IPS DF 4.7 (cell line): ENCODE data around the gene ARFGAP3.
"Not testable (repeated sequence)": the region's sequence is repeated elsewhere in the genome, so short reads cannot be mapped to it uniquely, and the experiment has no call there.

Experiments used
- DNase-seq: peaks from one replicate; pipeline ENCODE4 v3.0.0-alpha.2; 2013; ENCODE audit warnings: low spot score; ENCODE audit errors: extremely low read depth

Gene ARFGAP3

DNA sequence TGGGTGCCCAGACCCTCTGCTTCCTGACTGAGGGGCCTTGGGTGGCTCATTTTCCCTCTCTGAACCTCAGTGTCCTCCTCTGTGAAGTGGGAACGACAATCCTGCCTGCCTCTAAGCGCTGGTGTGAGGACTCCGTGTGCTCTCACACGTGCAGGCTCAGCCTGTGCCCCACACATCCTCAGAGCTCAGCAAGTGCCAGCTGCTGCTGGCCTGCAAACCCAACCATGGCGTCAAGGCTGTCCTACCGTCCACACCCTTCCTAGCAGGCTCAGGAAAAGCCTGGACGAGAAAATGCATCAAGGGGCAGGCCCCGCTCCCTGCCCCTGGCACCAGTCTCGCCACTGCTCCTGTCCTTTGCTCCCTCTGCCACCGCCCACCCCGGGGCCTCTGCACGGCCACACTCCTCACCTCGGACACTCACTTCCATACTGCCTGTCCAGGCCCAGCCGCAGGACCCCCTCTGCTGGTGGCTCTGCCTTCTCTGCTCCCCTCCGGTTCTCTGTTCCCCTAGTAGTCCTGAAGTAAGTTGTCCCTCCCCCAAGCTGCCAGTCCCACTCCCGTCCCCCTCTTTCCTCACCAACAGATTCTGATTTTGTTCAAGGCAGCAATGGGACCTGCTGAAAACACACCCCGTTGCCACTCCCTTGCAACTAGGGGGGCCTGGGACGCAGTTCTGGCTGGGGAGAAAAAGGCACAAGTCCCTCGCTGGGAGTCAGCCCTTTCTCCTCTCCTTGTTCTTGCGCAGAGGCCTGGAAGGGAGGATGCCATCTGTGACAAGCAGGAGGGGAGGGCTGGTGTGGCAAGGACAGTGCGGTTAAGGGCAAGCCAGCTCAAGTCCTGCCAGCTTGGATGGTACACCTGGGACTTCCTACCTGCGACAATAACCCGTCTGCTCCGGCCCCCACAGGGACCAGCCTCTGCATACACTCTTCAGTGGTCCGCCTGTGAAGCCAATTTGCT is 62.2 kb downstream of the ARFGAP3 start:
- no peak for DNase-seq

DNA sequence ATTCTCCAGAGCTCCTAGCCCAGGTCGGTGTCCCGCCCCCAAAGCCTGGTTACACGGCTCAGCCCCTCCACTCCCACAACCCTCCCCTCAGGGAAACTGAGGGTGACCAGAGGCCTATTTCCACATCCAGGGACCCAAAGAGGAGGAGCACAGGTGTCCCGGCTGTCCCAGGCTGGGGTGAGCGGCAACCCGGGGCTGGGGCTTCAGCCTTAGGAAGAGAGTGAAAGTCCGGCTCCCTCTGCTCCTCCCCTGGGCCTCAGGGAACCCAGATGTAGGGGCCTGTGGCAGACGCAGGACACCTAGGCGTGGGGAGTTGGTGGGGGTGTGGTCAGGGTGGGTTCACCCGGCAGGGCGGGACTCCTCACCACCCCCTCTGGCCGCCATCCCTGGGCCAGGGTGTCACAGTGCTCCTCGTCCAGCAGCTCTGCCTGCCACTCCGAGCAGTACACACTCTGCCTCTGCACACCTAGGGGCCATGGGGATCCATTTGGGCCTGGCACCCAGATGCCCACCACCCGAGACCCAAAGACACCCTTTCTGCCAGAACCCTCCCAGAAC is 63.1 kb downstream of the ARFGAP3 start:
- no peak for DNase-seq

DNA sequence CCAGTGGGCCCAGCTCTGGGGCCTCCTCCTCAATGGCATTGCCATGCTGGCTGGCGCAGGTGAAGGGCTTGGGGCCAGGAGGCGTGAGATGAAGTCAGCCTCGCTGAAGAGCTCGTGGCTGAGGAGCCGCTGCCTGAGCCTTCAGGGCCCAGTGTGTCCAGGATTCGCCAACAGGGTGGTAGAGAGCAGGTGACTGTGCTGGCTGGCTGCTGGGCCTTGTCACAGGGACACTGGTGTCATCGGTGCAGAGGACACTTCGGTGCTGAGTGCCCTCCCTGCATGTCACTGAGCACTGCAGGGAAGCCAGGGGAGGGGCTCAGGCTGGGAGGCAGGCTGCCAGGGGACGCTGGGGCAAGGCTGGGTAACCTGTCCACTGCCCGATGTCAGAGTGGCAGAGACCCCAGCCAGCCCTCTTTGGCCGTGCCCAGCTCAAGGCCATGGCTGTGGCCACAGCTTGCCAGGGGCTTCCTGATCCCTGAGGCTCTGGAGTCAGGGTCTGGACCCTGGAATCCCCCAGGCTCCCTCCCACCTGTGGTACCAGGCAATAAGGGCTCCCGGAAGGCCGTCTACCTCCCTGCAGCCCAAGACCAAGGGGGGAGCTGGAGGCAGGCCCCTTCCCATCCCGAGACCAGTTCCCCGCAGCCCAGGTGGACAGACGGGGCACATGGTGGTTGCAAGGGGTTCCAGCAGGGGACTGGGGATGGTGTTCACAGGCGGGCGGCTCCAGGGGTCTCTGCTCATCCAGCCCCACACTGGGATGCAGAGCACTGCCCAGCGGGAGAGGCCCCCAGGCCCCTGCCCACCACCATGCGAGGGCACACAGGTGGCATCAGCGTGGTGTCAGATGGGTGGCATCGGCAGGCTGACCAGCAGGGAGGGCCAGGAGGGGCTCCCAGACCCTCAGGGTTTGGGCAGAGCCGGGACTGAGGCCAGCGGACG is 63.9 kb downstream of the ARFGAP3 start:
- DNase-seq: no peak

DNA sequence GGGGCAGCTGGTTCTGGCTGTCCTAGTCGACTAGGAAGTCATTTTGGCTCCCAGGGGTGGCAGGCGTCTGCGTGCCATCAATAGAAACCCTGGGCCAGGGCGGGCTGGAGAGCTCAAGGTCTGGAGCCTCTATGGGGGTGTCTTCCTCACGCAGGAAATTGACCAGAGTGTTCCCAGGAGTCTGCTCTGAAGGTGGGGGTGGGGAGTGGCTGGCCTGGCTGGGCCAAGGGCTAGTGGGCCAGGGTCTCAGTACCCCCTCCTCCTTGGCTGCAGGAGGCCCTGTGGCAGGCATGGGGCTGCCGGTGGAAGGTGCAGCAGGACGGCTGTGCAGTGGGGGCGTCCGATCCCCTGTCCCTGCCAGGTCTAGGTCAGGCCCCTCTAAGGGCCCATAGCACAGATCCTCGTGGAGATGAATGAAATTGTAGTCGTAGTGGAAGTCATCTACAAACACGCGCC is 64.6 kb downstream of the ARFGAP3 start:
- DNase-seq: no peak

DNA sequence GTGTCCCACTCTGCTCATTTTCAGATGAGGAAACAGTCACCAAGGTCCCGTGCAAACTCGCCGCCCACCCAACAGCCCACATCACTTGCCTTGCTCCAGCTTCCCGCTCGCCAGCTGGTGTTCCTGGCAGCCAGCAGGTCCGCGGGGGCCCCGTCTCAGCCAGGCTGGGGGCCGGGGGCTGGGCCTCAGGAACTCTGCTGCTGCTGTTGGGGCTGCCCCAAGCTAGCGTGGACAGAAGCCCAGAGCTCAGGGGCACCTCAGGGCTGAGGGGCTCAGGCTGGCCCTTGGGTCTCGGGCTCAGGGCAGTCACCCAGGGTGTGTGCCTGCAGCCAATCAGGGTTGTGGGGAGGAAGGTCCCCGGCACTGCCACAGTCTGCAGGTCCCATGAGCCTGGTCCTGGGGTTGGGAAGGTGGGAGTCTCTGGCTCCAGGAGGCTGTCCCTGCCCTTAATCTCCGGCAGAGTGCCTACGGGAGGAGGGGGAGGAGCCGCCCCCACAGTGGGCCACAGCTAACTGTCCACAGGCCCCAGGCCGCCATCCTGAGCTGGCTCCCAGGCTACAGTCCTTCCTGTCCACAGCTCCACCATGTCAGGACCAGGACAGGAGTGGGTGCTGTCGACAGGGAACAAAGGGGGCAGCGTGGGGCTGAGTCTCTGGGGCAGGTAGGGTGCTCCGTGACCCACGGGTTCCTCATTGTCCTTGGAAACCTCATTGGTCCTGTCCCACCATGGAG is 65.2 kb downstream of the ARFGAP3 start:
- no peak for DNase-seq

DNA sequence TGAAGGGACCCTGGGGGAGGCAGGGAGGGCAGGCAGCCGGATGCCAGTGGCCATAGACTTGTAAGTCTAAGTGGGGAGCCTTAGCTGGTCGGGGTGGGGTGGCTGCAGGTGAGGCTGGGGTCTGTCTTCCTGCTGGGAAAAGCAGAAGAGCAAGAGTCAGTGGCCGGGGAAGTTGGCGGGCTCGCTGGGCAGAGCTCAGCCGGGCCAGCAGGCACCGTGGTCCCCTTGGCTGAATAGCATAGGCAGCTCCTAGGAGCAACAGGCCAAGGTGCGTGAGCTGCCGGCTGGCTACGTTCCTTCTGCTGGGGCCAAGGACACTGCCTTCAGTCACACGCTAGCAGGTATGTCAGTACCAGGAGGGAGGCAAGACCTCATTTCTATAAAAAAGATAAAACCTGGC is 68.6 kb downstream of the ARFGAP3 start:
- no peak for DNase-seq

DNA sequence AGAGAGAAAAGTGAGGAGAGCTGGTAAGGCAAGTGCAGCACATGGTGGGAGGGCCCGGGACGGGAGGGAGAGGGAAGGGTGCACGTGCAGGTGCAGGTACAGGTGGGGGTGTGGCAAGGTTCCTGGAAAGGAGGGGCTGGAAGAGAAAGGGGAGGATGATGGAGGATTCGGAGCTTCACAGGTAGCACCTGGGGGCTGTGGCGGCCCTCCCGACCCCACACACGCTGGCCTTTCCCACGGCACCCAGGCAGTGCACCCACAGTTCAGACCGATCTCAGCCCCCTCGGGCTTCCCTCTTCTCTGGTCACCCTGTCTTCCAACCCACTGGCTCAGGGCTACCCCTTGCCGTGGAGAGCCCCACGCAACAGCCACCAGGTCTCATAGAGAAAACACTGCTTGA is 69.1 kb downstream of the ARFGAP3 start:
- no peak for DNase-seq

DNA sequence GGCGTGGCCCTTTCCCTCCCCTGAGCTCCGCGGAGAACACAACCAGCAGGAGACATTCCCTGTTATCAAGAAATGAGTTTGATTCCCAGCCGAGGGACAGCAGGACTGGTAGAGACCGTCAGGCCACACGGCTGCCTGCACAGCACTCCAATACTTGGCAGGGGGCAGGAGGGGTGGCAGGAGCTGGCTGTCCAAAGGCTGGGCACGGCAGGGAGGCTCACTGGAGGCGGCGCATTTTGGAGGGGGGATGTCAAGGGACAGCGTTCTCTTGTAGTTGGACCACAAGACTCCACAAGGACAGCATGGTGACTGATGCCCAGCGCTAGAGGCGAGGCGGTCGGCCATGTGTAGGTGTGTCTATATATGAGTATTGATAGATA is 69.7 kb downstream of the ARFGAP3 start:
- no peak for DNase-seq

DNA sequence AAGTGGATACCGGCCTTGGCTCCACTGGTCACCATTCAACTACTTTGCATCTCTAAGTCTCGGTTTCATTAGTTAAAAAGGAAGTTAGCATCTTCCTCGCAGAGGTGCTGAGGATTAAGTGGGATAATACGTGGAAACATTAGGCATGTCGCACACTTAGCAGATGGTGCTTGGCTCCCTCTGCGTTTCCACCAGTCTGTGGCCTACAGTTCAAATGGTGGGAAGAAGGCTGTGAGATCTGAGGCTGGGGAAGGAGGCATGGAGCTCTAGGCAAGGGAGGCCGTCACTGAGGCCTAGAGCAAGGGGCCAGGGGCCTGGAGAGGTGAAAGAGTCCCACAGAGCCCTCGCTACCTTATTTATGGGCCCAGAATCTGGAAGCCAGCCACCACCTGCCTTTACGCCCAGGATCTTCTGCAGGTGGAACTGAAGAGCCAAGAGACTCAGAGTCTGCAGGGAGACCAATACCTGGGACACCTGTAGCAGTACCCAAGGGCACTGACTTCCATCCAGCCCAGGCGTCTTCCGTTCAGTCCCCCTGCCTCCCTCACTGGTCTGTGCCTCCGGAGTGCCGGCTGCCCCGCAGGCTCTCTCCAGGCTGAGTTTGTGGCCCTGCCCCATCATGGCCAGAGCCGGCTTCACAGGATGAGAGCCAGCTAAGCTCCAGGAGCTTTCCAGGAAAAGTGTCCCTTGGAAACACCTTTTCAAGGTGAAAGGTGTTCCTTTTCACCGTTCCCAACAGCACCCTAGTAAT is 70.3 kb downstream of the ARFGAP3 start:
- no peak for DNase-seq

DNA sequence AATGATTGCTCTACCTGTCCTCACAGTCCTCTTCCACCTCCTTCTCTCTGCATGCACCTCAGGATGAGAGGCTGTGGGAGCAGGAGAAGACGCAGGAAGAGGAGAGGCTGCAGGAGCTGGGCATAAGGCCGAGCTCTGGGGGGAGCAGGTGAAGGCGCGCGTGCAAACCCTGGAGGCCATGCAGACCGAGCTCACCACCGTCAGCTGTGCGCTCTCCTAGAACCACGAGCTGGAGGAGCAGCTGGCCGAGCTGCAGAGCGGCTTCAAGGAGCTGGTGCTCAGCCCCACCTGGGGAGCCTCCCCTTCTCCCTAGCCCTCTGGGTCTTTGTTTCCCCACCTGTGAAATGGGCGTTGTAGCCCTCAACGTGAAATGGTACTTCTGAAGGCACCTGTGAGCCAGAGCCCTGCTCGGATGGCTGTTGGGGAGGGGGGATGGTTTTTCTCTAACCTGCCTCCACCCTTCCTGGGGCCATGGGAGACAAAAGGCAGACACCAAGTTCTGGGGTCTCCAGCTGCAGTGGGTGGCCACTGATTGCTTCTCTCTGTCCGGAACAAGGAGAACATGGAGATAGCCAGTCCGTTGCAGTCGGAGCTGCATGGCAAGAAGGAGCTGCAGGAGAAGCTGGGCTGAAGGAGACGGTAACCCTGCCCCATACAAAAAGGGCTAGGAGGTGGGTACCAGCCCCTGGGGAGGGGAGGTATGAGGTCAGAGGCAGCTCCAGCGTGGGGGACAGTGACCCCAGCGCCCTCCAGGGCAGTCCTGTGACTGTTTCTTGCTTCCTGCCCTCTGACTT is 71.2 kb downstream of the ARFGAP3 start:
- DNase-seq: no peak

DNA sequence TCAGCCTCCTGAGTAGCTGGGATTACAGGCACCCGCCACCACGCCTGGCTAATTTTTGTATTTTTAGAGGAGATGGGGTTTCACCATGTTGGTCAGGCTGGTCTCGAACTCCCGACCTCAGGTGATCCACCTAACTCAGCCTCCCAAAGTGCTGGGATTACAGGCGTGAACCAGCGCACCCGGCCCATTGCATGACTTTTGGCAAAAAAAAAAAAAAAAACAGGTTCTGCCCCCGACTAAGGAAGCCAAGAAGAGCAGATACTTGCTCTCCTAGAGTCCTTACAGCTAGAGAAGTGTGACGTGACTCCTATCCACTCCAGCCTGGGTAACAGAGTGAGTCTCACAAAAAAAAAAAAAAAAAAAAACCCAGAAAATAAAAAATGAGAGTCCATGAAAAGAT is 74.8 kb downstream of the ARFGAP3 start:
- DNase-seq: not testable (repeated sequence)

DNA sequence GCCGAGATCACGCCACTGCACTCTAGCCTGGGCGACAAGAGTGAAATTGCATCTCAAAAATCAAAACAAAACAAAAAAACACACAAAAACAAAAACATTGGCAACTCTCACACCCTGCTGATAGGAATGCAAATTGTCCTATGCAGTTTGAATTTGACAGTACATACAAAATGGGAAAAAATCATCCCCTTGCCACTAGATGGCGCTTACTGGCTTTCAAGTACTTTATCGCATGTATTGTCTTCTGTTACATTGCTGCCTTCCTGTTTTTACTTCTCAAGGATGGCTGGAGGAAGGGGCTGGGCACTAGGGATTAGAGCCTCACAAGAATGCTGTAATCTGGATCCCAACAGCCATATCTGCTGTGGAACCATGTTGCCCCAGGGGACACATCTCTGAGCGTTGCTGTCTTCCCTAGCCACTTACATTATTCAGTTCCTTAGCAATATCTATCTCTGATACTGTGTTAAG is 77.0 kb downstream of the ARFGAP3 start:
- peak; percentile 78 for DNase-seq

DNA sequence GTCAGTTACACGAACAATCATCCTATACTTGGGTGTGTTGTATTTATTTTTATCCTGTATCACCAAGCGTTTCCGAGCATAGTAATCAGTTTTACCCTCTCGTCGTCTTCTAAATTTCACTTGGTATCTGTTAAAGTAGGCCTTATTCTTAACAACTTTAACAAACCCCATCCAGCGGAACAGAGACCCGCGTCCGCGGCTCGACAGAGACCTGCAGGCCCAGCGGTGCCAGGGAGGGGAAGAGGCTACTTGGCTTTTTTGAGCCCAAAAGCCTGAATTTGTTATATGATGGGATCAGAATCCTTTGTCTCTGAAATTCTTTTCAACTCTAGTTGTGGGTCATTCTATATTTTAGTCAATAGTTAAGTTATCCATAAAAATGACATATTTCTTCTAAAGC is 79.9 kb downstream of the ARFGAP3 start:
- DNase-seq: no peak

DNA sequence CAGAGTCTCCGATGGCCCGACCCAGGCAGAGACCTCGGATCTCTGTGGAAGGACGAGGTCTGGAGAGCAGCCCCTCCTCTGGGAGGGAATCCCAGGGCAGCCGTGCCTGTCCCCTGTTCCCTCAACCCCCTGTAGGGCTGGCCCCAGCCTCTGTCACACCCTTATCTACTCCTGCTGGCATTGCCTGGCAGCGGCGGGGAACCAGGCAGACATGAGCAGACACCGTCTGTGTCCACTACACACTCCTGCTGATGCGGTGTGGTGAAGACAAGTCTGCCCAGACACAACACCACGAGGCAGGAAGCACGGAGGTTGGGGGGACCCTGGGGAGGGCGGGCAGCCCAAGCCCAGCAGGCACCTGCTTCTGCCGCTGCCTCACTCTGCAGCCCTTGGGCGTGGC is 83.9 kb downstream of the ARFGAP3 start:
- no peak for DNase-seq

DNA sequence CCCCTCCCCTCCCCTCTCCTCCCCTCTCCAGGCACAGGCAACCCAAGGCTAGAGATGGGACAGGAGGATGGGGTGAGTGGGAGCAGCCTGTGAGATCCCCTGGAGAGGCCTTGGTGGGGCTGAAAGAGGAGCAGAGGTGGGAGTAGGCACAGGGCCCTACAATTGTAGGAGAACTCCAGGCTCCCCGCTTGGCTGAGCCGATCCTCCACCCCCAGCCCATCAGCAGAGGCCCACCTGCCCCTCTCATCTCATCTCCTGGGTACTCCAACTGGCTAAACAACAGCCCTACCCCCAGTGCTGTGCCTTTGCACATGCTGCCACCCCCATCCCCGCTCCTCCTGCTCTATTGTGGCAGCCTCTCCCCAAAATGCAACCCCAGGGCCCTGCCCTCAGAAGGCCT is 84.4 kb downstream of the ARFGAP3 start:
- DNase-seq: no peak

DNA sequence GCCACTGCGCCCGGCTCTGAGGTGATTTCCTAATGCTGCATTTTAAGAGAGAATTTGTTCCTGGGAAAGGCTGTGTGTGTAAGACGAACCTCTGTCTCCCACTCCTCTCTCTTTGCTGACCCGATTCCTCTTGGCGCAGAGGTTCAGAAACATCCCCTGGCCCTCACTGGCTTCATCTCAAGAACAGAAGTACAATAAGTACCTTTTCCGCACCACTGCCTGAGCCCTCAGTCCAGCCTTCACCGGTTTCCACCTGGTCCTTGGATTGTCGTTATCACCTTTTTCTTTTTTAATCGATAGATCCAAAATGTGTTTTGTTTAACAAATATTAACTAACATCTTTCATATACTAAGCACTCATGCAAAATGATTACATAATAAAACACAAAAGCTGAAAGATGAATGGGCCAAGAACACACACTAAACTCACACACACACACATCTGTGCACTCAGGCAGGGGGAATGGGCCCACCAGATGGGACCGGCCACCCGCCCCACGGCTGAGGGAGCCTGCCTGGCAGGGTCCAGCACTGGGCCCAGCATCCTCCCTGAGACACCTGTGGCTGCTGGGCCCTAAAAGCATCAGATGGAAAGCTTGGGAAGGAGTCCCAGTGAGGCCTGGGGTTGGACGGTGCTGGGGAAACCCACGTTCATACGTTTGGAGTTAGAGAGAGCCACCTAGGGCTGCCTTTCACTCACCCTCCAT is 86.0 kb downstream of the ARFGAP3 start:
- no peak for DNase-seq

DNA sequence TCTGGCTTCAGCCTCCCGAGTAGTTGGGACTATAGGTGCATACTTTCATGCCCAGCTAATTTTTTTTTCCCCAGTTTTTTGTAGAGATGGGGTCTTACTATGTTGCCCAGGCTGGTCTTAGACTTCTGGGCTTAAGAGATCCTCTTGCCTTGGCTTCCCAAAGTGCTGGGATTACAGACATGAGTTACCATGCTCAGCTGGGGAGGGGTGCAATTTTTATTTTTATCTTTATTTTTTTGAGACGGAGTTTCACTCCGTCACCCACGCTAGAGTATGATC is 86.7 kb downstream of the ARFGAP3 start:
- no peak for DNase-seq

DNA sequence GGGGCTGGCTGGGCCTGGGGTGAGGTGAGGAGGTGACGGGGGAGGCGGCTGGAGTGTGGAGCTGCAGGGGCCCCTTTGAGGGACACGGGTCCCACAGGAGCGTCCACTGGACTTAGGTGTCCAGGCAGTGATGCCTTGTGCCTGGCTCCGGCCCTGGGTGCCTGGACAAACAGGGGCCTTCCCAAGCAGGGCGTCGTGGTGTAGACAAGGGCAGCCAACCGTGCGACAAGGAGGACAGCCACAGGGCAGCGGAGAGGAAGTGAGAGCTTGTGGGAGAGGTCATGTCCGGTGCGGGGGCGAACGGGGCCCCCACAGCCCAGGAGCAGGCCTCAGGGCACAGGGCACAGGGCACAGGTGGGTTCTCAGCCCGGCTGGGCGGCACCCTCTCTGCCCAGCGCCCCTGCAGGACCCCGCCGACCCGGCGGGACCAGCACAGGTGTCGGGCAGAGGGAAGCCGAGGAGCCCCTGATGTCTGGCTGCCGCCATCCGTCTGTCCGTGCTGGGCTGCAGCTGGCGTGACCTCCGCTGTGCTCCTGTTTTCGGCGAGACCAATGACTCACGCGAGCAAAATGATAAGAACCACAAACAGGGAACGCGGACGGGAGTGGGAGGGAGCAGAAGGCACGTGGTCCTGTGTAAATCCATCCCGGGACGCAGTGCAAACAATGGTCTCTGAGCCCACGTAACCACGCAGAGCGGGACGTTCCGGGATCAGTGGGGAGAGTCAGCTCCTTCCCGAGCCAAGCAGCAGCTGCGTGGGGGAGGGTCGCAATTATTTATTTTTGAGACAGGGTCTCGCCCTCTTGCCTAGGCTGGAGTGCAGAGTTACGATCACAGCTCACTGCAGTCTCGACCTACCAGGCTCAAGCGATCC is 87.3 kb downstream of the ARFGAP3 start:
- no peak for DNase-seq
